SH-SY5Y (cell line): ENCODE results near the gene CDO1.

Experiments used
- GATA2 ChIP-seq: IDR thresholded peaks from 2 replicates; pipeline ENCODE4 v1.6.1; 2011; ENCODE audit warnings: mild to moderate bottlenecking, low read depth, low read length
- GATA3 ChIP-seq: IDR thresholded peaks from 2 replicates; pipeline ENCODE4 v1.6.1; 2011; ENCODE audit warnings: low read depth, mild to moderate bottlenecking, low read length, moderate library complexity

DNA sequence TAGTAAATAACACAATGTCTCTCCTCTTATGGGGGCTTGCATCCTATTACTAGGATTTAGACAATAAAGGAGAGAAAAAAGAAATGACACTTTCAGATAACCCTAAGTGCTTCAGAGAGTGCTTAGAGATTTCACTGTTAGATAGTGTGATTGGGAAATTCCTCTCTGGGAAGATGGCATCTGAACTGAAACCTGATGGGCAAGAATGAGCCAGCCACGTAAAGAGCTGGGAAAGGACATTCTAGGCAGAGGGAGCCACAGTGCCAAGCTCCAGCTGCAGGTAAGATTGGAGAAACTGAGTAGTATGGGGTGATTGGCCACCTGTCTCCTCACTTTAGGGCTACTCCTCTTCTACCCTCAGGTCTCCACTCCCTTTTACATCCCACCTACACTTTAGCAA is 14.5 kb downstream of the CDO1 start:
- TF ChIP-seq GATA2 (no peak), GATA3 (no peak)
